Vagina (tissue), 2 donors: ENCODE measurements around the gene TINCR.

Experiments used
- CTCF ChIP-seq, 3 experiments: fragments of 450-650 bp in 2 of 3; fragments of 200-600 bp in 1 of 3; sonication (generic) in 1 of 3; IDR thresholded peaks; one replicate each; pipeline ENCODE4 v1.5.1; 2017 to 2019; ENCODE audit warnings: antibody characterized with exemption in 3 of 3, mild to moderate bottlenecking in 2 of 3, moderate library complexity in 2 of 3
- POLR2AphosphoS5 ChIP-seq, 2 donors: sonication (generic); formaldehyde crosslinking; IDR thresholded peaks; one replicate each; pipeline ENCODE4 v1.9.0; 2017; ENCODE audit warnings: antibody characterized with exemption in 2 of 2, mild to moderate bottlenecking in 2 of 2, low read depth in 1 of 2; ENCODE audit not compliant: insufficient read depth in 1 of 2

- no peak for TF ChIP-seq CTCF (IDR thresholded peaks at IDR 0.05)
- no peak for TF ChIP-seq POLR2AphosphoS5 (IDR thresholded peaks at IDR 0.05; ENCODE audit: insufficient read depth in 1 of 2, low read depth in 1 of 2)
Observed at GRCh38 chr19:5600797-5601196, 33.0 kb upstream of the TINCR start.
